ENCODE data around the gene PACSIN2. TPM values are rescaled to one million over a fixed set of nuclear protein-coding genes. Genes with fewer than 3 reads are reported as not detected.

Gene PACSIN2
- total RNA-seq, 1 experiment from 2014 or later: 224 TPM

GRCh38 chr22:42895087-42895486 is 119.9 kb downstream of the PACSIN2 start:
- CTCF ChIA-PET: interaction anchor here (0.6 kb wide), 1 partner anchor 117 kb away, joined by 10 read pairs; no protein-coding TSS in a partner anchor
- no peak overlapping the region for H3K27ac Mint-ChIP-seq (ENCODE audit: unreplicated experiment)
- peaks cover 46% of the 10 kb centered on the region for H3K36me3 Mint-ChIP-seq (ENCODE audit: insufficient read depth, unreplicated experiment)

DNA sequence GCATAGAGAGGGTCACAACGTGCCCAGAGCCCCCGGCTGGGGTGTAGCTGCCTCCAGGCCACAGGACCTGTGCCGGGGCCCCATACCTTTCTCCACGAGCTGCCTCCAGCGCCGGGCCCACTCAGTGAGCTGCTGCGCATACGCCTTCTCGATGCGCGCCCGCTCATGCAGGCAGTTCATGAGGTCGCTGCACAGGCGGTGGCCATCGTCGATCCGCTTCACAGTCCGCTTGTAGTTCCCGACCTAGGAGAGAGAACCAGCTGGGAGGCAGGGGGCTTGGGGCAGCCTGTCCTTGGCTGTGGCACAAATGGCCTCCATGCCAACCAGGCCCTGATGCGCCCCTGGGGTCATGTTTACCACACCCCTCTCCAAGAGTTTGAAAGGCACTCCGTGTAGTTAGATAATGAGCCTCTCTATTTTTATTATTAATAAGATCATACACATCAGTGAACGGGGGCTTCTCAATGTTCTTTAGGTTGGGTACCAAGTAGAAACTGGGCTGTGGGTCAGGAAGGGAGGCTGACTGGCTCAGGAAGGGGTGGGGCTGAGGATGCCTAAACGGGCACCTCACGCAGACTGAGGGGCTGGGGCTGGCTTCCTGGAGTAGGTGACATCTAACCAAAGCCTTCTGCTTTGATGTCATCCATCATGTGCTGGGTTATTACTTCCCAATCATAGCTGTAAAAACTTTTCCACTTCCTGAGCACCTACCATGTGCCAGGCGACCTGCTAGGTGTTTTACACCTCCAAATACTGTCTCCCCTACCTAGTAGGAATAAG is 121.4 kb downstream of the PACSIN2 start:
- intact Hi-C loops (cut with micrococcal nuclease; ENCODE audit: unreplicated experiment): no loop called here
- peaks cover 50% of the 10 kb centered on the region for H3K36me3 Mint-ChIP-seq (ENCODE audit: insufficient read depth, unreplicated experiment)
- H3K4me1 Mint-ChIP-seq (ENCODE audit: low read depth, unreplicated experiment): peaks cover 14% of the 10 kb centered on the region

More at GRCh38 chr22:42895087-42895486, 119.9 kb downstream of the PACSIN2 start:
- Mint-ChIP-seq H3K4me1 (ENCODE audit: low read depth, unreplicated experiment) (peaks cover 12% of the 10 kb centered on the region), H3K27me3 (ENCODE audit: unreplicated experiment) (no peaks in the 10 kb centered on the region), H3K4me3 (ENCODE audit: low read depth, unreplicated experiment) (no peak overlapping the region), H3K9me3 (ENCODE audit: low read depth, unreplicated experiment) (no peaks in the 10 kb centered on the region)
- DNase-seq: no peak
- intact Hi-C loops (cut with micrococcal nuclease; ENCODE audit: unreplicated experiment): no loop called here
- BruUV-seq (replicated peaks): no TSS peak
- no peak for TF ChIP-seq CTCF (IDR thresholded peaks at IDR 0.05; ENCODE audit: unreplicated experiment)

GRCh38 chr22:42892571-42893316 is 122.2 kb downstream of the PACSIN2 start:
- Mint-ChIP-seq H3K36me3 (ENCODE audit: insufficient read depth, unreplicated experiment) (peaks cover 53% of the 10 kb centered on the region), H3K9me3 (ENCODE audit: low read depth, unreplicated experiment) (no peaks in the 10 kb centered on the region), H3K27me3 (ENCODE audit: unreplicated experiment) (no peaks in the 10 kb centered on the region), H3K27ac (ENCODE audit: unreplicated experiment) (no peak overlapping the region), H3K4me1 (ENCODE audit: low read depth, unreplicated experiment) (peaks cover 21% of the 10 kb centered on the region), H3K4me3 (ENCODE audit: low read depth, unreplicated experiment) (no peak overlapping the region)
- no TSS peak for BruUV-seq (replicated peaks)
- DNase-seq: no peak
- CTCF ChIA-PET: no interaction called here
- intact Hi-C loops (cut with micrococcal nuclease; ENCODE audit: unreplicated experiment): no loop called here
- TF ChIP-seq CTCF (IDR thresholded peaks at IDR 0.05; ENCODE audit: unreplicated experiment): no peak

More for the DNA sequence above, 121.4 kb downstream of the PACSIN2 start:
- no peak for TF ChIP-seq CTCF (IDR thresholded peaks at IDR 0.05; ENCODE audit: unreplicated experiment)
- H3K9me3 Mint-ChIP-seq (ENCODE audit: low read depth, unreplicated experiment): no peaks in the 10 kb centered on the region
- DNase-seq: no peak
- no peaks in the 10 kb centered on the region for H3K27me3 Mint-ChIP-seq (ENCODE audit: unreplicated experiment)
- no peak overlapping the region for H3K27ac Mint-ChIP-seq (ENCODE audit: unreplicated experiment)
- CTCF ChIA-PET: no interaction called here
- BruUV-seq (replicated peaks): no TSS peak
- H3K4me3 Mint-ChIP-seq (ENCODE audit: low read depth, unreplicated experiment): no peak overlapping the region

DNA sequence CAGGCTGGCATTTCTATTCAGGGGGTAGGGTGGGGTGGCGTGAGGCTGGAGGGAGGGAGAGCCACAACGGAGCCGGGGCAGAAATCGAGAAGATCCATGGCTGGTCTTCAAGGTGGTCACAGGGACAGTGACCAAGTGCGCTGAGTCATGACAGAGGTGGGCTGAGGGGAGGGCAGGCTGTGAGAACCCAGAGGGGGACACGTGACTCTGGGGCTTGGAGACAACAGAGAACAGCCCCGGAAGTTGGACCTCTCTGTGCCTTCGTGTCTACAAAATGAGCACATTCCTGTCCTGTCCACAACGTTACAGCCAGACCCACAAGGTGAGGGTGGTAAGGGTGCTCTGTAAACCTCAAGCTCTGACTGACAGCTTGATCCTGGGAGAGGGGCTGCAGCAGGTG is 122.8 kb downstream of the PACSIN2 start:
- no peak for TF ChIP-seq CTCF (IDR thresholded peaks at IDR 0.05; ENCODE audit: unreplicated experiment)
- Mint-ChIP-seq H3K4me1 (ENCODE audit: low read depth, unreplicated experiment) (peaks cover 27% of the 10 kb centered on the region), H3K9me3 (ENCODE audit: low read depth, unreplicated experiment) (no peaks in the 10 kb centered on the region), H3K27me3 (ENCODE audit: unreplicated experiment) (no peaks in the 10 kb centered on the region), H3K36me3 (ENCODE audit: insufficient read depth, unreplicated experiment) (peaks cover 53% of the 10 kb centered on the region), H3K27ac (ENCODE audit: unreplicated experiment) (no peak overlapping the region), H3K4me3 (ENCODE audit: low read depth, unreplicated experiment) (no peak overlapping the region)
- no peak for DNase-seq
- intact Hi-C loops (cut with micrococcal nuclease; ENCODE audit: unreplicated experiment): no loop called here
- no TSS peak for BruUV-seq (replicated peaks)
- CTCF ChIA-PET: no interaction called here

Measured in Calu3 (cell line).